Eye (tissue), 1 donor: ENCODE measurements around the gene CREB3L1.

Experiments
- DNase-seq: peaks from one replicate; pipeline ENCODE4 v3.0.0-alpha.2; 2015

The CREB3L1 gene

DNA sequence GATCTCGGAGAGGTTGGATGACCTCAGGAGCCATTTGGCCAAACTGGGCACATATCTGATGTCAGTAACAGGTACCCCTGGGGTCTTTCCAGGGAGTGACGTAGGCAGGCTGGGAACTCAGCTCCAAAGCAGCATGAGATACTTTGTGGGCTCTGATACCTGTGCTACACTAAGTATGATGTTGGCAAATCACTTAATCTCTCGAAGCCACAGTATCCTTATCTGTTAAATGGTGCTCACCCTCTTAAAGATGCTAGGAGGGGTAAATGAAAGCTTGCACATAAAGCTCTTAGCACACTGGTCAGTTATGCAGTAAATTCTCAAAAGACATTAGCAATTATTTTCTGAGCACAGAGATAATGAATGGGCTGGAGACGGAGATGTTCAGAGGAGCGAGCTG is 52.7 kb downstream of the CREB3L1 start:
- no peak for DNase-seq

DNA sequence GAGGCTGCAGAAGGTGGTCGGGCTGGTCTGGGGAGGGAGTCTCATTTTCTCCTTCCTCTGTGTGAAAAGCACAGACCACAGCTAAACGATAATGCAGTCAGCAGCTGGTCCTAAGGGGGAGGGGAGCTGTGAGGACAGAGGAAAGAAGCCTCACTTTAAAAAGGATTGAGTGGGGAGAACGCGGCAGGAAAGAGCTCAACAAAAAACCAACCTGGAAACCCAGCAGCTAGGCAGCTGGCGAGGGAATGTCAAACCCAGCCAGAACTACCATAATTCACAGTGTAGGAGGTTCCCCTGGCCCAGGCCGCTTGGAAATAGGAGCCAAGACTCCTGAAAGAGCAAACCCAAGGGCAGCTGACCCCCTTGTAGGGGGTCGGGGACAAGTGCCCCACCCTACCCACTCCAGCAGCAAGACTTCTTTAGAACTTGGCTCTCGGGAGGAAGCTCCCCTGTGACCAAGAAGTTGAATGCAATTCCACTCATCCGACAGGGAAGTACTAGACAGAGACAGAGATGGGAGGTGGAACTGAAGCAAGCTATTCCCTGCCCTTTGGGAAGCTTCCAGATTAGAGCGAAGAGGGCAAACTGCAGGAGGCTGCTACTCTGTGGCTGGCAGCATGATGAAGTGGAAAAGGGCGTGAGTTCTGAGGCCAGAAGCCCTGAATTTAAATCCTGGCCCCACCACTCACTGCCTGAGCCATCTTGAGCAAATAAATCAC is 53.3 kb downstream of the CREB3L1 start:
- DNase-seq = peak; percentile 68

DNA sequence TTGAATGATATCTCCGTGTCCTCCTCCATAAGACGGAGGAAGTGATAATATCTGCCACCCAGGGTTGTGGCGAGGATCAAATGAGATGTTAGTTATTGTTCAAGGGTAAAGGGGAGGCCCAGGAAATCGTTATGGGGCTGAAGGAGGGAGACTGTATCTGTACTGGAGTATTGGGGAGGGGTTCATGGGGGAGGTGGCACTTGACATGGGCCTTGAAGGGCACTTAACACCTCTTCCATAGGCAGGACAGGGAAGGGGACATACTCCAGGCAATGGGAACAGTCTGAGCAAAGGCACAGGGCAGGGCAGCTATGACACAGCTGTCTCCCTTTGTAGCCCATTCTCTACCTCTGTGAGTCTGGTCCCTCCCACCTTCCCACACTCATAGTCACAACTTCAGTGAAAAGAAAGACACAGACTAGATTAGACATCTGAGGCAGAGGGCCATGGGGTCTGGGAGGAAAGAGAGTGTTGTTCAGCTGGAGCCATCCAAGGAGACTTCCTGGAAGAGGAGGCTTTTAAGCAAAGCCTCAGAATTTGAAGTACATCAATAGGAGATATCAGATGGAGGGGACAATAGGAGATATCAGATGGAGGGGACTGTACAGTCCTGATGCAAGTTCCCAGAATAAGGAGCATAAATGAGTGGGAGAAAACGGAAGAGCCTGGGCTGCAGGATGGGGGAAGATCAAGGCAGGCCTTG is 54.0 kb downstream of the CREB3L1 start:
- DNase-seq = no peak

DNA sequence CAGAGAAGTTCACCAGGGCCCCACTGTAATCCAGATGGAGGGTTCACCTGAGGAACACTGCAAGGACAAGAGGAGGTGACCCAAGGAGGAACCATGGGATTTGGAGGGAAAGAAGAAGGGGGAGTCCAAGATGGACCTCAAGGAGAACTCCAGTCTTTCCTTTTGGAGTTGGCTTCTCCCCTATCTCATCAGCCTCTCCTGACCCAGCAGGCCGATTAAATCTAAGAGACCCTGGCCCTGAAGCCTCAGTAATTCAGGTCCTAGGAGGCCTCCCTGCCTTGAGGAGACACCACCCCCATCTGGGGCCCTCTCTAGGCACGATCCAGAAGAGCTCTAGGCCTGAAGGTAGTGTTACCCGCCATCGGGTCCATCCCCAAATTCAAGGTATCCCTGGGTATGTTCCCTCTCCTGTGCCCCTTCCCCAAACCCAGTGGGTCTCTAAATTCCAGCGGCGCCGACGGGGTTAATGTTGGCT is 54.7 kb downstream of the CREB3L1 start:
- DNase-seq = no peak

DNA sequence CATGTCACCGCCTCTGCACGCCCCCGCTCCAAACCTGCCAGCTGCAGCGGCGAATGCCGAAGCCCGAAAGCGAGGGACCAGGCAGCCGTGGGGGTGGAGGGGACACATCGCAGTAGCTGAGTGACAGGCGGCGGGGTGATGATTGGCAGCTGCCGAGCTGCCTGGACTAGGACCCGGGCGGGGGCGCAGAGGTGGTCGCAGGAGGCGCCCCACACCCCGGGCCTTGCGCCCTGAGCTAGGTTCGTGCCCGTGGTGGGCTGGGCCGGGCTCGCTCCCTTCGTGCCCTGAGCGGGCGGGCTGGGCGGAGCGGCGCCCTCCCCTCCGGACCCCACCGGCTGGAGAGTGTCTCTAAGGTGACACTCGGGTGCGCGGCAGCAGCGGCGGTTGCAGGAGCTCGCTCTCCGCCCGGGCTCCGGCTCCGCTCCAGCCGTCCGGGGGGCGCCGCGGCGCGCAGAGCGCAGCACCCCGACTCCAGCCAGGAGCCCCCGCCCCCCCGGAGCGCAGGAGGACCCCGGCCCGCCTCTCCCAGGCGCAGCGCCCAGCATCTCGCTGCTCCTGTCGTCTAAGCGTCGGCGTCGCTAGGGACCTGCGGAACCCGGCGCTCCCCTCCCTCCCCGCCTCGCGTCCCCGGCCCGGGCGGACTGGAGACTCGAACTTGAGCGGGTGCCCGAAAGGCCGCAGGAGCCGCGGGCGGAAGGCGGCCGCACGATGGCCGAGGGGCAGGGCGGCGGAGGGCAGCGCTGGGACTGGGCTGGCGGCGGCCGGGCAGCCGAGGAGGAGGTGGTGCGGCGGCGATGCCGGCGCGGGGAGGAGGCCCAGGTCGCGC is 55.3 kb downstream of the CREB3L1 start:
- DNase-seq = peak; percentile 65

DNA sequence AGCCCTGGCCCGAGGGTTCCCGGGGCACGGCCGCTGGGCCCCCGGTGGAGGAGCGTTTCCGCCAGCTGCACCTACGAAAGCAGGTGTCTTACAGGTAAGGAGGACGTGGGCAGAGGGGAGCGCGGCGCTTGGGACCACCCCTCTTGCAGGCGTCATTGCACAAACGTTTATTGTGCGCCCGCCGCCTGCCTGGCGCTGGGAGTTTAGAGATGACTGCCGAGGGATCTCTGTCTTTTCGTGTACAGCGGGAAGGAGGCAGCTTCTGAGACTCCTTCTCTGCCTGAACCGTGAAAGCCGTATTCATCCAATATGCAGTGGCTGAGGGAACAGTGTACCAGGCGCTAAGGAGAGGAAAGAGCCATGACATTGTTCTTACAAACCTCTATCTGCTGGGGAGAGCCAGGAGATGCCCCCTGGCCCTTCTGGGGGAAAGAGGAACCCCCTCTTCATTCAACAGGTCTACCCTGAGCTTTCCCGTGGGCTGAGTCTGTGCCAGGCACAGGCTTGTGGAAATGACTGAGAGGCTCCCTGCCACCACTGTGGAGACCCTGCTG is 56.0 kb downstream of the CREB3L1 start:
- DNase-seq = peak; percentile 56

DNA sequence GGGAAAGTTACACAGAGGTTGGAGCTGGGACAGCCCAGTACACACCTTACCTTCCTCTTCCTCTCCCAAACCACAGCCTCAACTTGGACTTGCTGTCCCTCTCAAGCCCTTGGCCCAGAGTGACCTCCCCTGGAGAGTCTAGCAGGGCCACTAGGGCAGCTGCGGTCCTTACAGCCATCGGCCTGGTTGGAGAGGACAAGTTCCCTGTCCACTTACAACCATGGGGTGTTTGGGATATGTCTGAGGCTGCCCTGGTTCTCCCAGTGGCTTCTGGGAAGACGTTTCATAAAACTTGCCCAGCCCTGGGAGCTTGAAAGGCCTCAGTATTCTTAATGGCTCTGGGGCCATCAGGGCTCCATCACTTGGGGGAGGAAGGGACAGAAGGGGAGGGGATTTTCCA is 56.7 kb downstream of the CREB3L1 start:
- DNase-seq = no peak

DNA sequence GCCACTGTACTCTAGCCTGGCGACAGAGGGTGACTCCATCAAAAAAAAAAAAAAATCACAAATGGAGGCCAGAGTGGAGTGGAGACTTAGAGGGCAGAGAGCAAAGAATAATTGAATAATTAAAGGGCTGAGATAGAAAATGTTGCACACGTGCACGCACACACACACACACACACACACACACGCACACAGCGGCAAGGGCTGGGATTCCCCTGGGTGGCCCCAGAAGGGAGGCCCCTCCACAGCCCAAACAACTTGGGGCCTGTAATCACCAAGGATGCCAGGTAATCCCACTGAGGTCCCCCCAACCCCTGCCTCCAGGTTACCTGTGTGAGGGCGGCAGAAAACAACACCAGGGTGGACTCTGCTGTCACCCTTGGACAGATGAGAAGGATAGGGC is 57.8 kb downstream of the CREB3L1 start:
- no peak for DNase-seq

DNA sequence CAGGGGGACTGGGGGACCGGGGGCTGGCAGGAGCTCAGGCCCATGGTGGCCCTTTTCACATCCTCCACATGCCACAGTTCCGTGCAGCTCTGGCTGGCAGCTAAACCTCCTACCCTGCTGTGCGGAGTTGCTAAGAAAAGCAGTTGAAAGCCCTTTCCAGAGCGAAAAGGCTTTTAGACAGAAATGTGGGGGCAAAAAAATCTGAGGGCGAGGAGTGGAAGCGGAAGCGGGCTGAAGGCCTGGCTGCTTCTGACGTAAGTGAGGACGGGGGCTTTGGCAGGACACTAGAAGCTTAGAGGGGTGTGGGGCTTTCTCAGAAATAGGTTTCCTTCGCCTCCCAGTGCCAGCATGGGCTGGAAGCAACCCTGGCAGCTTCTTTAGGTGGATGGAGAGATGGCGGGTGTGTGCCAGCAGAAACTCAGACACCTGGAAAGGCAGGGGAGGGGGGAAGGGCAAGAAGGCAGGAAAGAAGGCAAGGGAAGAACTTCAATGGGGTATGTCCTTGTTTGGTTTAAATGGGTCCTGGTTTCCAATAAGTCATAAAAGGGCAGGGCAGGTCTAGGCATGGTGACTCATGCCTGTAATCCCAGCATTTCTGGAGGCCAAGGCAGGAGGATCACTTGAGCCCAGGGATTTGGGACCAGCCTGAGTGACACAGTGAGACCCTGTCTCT is 58.6 kb downstream of the CREB3L1 start:
- DNase-seq = no peak

DNA sequence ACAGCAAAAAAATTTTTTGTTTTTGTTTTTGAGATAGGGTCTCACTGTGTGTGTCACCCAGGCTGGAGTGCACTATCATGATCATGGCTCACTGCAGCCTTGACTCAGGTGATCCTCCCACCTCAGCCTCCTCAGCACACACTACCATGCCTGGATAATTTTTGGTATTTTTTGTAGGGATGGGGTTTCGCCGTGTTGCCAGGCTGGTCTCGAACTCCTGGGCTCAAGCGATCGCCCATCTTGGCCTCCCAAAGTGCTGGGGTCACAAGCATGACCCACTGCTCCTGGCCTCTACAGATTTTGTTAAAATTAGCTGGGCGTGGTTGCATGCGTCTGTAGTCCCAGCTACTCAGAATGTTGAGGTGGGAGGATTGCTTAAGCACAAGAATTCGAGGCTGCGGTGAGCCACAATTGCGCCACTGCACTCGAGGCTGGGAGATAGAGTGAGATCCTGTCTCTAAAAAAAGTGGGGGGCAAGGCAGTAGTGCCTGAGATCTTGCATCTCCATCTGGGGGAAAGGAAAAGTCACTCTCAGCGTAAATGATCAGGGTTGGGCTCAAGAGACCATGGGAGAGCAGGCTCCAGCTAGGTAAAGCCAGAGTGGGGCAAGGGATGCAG is 59.2 kb downstream of the CREB3L1 start:
- no peak for DNase-seq

DNA sequence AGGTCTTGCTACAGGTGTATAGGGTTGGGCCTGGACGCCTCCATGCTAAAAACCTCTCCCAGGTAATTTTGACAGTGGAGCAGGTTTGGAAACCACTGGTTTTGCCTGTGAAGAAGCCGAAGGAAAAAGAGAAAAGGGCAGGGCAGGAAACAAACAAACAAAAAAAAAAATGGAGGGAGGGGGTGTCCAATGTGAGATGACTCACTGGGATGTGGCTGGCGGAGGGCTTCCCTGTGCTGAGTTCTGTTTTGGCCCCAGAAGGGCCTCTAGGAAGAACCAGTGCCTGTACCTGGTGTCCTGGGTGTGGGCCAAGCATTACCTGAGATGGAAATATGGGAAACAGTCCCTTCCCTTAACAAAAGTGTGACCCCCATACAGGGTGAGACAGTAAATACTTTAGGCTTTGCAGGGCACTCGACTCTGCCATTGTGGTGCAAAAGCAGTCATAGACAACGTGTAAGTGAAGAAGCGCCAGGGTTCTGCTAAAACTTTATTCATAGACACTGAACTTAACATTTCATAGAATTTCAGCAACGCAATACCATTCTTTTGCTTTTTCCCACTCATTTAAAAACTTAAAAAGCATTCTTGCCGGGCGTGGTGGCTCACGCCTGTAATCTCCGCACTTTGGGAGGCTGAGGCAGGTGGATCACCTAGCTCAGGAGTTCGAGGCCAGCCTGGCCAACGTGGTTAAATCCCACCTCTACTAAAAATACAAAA is 60.3 kb downstream of the CREB3L1 start:
- DNase-seq = no peak

DNA sequence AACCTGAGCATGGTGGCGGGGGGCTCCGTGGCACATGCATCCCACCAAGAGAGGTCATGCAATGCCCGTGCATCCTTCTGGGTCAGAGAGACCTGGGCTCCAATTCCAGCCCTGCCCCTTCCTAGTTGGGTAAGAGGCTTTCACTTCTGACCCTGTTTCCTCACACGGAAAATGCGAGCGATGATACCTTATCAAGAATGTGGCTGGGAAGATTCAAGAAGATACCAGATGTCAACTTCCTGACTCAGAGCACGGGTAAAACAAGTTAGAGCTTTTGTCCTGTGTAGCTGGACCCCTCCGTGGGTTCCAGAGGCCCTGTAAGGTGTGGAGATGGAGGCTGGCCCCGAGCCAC is 61.1 kb downstream of the CREB3L1 start:
- no peak for DNase-seq

DNA sequence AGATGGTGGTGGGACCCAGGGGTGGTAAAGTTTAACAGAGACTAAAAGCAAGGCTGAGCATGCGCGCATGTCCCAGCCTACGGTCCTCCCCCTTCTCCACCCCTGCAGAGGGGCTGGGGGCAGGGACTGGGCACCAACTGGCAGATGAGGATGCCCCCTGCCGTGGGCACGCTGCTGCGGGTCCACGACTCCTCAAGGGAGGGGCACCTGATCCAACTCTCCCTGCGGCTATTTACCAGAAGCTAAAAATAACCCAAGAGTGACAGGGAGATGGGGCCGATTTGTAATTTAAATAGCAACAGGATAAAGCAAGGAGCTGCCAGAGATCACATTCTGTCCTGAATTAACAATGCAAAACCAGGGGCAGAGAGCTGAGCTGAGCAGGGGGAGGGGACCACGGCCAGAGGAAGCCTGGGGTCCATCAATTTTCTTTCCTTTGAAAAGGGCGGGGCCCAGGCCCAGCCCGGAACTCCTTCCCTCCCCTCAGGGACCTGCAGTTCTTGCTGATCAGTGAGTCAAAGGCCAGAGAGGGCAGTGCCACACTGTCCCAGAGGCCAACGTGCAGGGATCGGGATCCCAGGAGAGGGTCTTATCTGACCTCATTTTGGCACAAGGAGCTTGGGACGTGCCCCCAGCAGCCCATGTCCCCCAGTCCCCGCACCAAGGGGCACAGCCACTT is 61.7 kb downstream of the CREB3L1 start:
- DNase-seq = peak; percentile 68

DNA sequence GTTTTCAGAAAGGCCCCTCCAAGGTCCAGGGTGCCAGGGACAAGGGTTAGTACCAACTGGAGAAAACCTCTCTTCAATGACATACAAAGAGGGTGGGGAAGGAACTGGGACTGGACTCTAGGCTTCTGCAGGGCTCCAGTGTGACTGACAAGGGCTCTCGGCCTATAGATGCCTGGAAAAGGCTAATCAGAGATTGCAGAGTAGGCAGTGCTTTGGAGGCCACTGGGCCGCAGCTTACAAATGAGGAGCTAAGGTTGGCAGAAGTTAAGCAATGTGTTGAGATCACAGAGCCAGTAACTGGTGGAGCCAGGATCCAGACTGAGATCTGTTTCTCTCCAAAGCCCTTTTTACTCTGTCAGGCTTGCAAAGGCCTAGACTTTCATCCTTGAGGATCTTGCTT is 62.4 kb downstream of the CREB3L1 start:
- no peak for DNase-seq

DNA sequence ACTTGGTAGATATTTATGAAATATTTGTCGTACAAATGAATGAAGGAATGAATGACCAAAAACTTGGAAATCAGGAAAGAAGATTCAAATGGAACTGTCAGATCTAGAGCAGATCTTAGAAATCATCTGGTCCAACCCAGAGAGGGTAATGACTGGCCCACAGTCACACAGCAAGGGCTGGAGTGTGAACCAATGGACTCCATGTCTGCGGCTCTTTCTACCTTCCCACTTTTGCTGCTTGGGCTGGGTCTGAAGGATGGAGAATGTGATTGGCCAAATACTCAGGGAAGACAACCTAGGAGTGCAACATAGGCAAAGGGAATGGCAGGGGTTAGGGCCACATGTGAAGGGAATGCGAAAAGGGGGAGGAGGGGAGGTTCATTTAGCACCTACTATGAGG is 64.0 kb downstream of the CREB3L1 start:
- no peak for DNase-seq

DNA sequence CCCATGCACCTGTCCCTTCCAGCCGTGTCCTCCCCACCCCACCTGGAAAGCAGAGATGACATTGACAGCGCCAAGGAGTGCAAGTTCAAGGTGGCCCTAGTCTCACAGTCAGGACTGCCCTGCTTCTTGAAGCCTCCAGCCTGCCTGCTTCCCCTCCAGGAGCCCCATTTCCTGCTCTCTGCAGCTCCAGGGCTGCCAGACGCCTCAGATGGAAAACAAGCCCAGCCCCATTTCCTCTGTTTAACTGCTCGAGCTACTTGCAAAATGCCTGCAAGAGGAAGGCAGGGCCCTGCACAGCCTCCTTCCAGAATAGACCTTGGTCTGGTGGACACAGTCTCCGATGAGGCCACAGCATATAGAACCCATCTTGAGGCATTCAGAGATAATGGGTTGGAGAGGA is 64.8 kb downstream of the CREB3L1 start:
- DNase-seq = peak; percentile 29

DNA sequence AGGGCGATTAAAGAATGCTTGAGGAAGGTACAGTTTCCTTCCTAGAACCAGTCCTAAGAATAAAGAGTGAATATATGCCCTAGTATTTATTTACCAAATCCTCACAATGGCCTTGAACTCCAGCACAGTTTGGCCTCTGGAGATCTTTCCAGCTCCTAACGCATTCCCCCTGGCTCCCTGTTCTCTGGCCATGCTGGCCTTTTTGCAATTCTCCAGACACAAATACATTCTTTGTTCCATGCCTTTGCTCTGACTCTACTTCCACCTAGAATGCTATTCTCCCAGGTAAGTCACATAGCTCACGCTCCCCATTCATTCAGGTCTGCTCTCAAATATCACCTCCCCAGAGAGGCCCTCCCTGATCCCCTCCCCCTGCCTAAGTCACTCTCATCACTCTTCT is 66.1 kb downstream of the CREB3L1 start:
- DNase-seq = no peak

DNA sequence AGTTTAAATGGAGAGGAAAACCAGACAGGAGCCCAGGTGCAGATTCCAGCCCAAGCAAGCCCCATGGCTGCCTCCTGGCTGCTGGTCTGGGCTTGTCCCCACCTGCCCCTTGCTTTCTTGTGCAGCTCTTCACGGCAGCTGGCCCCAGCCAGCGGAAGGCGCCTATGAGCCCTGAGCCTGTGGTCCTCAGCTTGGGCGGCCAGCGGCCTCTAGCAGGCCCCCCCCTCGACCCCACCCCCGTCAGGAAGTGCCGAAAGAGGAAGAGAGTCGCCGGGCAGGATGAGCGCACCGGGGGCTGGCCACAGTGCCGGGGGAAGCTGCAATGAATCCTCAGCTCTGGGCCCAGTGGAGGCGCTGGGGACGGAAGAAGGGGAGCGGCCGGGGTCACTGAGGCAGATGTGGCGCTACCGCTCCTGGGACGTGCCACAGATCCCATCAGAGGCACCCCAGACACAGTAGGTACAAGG is 67.7 kb downstream of the CREB3L1 start:
- DNase-seq = no peak

DNA sequence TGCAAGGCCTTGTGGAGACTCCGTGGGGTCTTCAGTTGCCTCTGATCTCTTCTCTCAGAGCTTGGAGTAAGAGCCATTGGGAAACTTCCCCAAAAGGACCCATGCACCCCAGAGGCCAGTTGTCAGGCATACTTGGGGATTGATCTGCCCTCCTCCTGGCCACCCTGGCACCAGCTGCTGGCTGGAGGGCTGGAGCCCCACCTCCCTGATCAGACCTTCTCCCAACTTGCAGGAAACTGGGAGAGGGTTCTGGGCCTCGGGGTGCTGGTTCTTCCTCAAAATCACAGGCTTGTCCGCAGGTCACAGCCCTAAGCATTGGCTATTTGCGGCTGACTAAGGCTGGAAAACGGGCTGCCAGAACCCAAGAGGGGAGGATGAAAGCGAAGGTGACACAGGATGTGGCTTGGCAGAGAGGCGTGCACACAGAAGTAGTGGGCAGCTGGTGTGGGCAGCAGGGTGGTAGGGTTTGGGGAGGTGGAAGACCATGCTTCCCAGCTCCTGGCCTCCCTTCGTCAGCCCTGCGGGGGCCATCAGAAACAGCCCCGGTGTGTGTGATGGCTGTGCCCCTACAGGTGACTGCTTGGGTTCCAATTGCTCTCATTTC is 68.5 kb downstream of the CREB3L1 start:
- DNase-seq = no peak

DNA sequence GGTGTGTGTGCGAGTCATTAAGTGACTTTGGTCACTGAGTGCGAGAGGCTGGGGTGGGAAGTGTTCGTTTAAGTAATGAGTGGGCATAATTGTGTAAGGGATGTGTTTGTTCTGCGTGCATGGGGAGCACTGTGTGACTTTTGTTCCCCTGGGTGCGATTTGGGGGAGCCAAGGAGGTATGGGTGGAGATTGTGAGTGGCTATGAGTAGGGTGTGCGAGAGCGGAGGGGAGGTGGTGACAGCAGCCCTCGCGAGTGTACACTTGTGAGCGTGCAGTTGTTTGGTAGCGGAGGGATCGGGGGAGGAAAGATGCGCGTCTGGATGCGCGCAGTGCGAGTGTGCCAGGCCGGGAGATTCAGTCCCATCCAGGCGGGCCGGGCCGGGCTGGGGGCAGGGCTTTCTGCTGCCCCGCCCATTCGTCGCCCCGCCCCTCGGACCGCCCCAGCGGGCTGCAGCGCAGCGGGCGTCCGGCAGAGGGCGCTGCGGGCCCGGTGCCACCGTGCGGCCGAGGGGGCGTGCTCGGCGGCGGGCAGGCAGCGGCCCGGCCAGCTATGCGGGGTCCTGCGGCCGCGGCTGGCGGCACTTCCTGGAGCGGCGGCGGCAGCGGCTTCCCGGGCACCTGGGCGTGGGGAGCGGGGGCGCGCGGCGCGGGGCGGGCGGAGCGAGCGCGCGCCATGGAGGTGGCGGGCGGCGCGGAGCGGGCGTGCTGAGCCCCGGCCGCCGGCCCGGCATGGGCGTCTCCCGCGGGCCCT is 69.6 kb downstream of the CREB3L1 start, which contains the start of gene DGKZ:
Gene DGKZ, plus strand, starts transcription at position 578 of the 751 bp plus-strand sequence. CDS start 197 bp downstream, outside the sequence.
- peak; percentile 93 for DNase-seq
